Measurements from ENCODE around the gene PTH1R. TPM values are rescaled to one million over a fixed set of nuclear protein-coding genes. Genes with fewer than 3 reads are reported as not detected.

The PTH1R gene
- total and polyA plus RNA-seq, 4 donors = 11.2 to 29.7 (median 19.9) TPM

- no peaks in the 10 kb centered on the region for H3K27me3 ChIP-seq (ENCODE audit: control insufficient read depth in 3 of 3, insufficient read depth in 3 of 3, low read length in 2 of 3)
- no peak overlapping the region for H3K27ac ChIP-seq (ENCODE audit: low read depth in 1 of 2, low read length in 1 of 2)
- no peaks in the 10 kb centered on the region for H3K36me3 ChIP-seq (ENCODE audit: control insufficient read depth in 4 of 4, insufficient read depth in 4 of 4, low read length in 4 of 4)
- no peaks in the 10 kb centered on the region for H3K9me3 ChIP-seq (ENCODE audit: control insufficient read depth in 4 of 4, insufficient read depth in 3 of 4, low read length in 3 of 4)
- DNase-seq (no peak), ATAC-seq (ENCODE audit: insufficient read depth, low FRiP score) (no peak)
- H3K4me3 ChIP-seq = no peak overlapping the region
- TF ChIP-seq, protein P1, sequence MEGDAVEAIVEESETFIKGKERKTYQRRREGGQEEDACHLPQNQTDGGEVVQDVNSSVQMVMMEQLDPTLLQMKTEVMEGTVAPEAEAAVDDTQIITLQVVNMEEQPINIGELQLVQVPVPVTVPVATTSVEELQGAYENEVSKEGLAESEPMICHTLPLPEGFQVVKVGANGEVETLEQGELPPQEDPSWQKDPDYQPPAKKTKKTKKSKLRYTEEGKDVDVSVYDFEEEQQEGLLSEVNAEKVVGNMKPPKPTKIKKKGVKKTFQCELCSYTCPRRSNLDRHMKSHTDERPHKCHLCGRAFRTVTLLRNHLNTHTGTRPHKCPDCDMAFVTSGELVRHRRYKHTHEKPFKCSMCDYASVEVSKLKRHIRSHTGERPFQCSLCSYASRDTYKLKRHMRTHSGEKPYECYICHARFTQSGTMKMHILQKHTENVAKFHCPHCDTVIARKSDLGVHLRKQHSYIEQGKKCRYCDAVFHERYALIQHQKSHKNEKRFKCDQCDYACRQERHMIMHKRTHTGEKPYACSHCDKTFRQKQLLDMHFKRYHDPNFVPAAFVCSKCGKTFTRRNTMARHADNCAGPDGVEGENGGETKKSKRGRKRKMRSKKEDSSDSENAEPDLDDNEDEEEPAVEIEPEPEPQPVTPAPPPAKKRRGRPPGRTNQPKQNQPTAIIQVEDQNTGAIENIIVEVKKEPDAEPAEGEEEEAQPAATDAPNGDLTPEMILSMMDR (IDR thresholded peaks at IDR 0.05; ENCODE audit: control extremely low read depth, extremely low read depth) = no peak
- no peak overlapping the region for H3K9ac ChIP-seq (ENCODE audit: insufficient read depth in 1 of 2, low read length in 2 of 2)
- H3K4me1 ChIP-seq (ENCODE audit: control insufficient read depth in 5 of 5, insufficient read depth in 5 of 5, low read length in 5 of 5) = peaks cover 10 to 80% (median 34%) of the 10 kb centered on the region in 5 donors
- 68 to 74% methylated on average over 10 of the region's 10 CpGs for WGBS, 2 donors
Measured at GRCh38 chr3:46871222-46871621, 6.3 kb upstream of the PTH1R start.

GRCh38 chr3:46873521-46873920 is 4.0 kb upstream of the PTH1R start:
- ATAC-seq (ENCODE audit: insufficient read depth, low FRiP score) = no peak
- Histone ChIP-seq H3K4me1 (ENCODE audit: control insufficient read depth in 5 of 5, insufficient read depth in 5 of 5, low read length in 5 of 5) (peaks cover 4 to 65% (median 24%) of the 10 kb centered on the region in 5 donors), H3K36me3 (ENCODE audit: control insufficient read depth in 4 of 4, insufficient read depth in 4 of 4, low read length in 4 of 4) (no peaks in the 10 kb centered on the region), H3K9me3 (ENCODE audit: control insufficient read depth in 4 of 4, insufficient read depth in 3 of 4, low read length in 3 of 4) (no peaks in the 10 kb centered on the region), H3K4me3 (no peak overlapping the region), H3K27me3 (ENCODE audit: control insufficient read depth in 3 of 3, insufficient read depth in 3 of 3, low read length in 2 of 3) (no peaks in the 10 kb centered on the region), H3K9ac (ENCODE audit: insufficient read depth in 1 of 2, low read length in 2 of 2) (no peak overlapping the region), H3K27ac (ENCODE audit: low read depth in 1 of 2, low read length in 1 of 2) (peak overlapping the region in 1 of 2 donors; percentile 6)
- TF ChIP-seq, protein P1 (IDR thresholded peaks at IDR 0.05; ENCODE audit: control extremely low read depth, extremely low read depth) = no peak
- 43 to 63% methylated on average over 5 of the region's 5 CpGs for WGBS, 2 donors
- DNase-seq = no peak

- TF ChIP-seq, protein P1 (IDR thresholded peaks at IDR 0.05; ENCODE audit: control extremely low read depth, extremely low read depth) = no peak
- Histone ChIP-seq H3K27me3 (ENCODE audit: control insufficient read depth in 3 of 3, insufficient read depth in 3 of 3, low read length in 2 of 3) (no peaks in the 10 kb centered on the region), H3K4me1 (ENCODE audit: control insufficient read depth in 5 of 5, insufficient read depth in 5 of 5, low read length in 5 of 5) (peaks cover 4 to 65% (median 21%) of the 10 kb centered on the region in 5 donors), H3K4me3 (no peak overlapping the region), H3K9me3 (ENCODE audit: control insufficient read depth in 4 of 4, insufficient read depth in 3 of 4, low read length in 3 of 4) (no peaks in the 10 kb centered on the region), H3K27ac (ENCODE audit: low read depth in 1 of 2, low read length in 1 of 2) (no peak overlapping the region), H3K9ac (ENCODE audit: insufficient read depth in 1 of 2, low read length in 2 of 2) (no peak overlapping the region), H3K36me3 (ENCODE audit: control insufficient read depth in 4 of 4, insufficient read depth in 4 of 4, low read length in 4 of 4) (no peaks in the 10 kb centered on the region)
- 9 to 29% methylated on average over 18 of the region's 18 CpGs for WGBS, 2 donors
- DNase-seq = peak; percentile 82 to 93 (median 85)
- ATAC-seq (ENCODE audit: insufficient read depth, low FRiP score) = no peak
Measured at GRCh38 chr3:46874430-46874829, 3.1 kb upstream of the PTH1R start.

DNA sequence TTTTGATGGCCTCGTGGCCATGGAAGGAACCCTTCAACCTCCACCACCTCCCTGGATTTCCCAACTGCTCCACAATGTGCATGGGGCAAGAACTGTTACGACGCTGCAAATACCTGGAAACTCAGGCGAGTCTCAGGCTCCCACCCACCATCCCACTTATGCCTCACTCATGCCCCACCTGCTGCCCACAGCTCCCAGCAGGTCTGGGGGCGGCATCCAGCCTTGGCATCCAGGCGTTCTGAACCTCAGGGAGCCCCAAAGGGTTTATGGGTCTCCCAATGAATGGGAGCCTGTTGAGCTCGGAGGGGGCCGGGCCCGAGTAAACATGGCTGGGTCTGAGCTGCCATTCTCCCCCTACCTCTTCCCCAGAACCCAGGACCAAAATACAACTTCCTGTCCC is 2.0 kb upstream of the PTH1R start:
- Histone ChIP-seq H3K27me3 (ENCODE audit: control insufficient read depth in 3 of 3, insufficient read depth in 3 of 3, low read length in 2 of 3) (no peaks in the 10 kb centered on the region), H3K9ac (ENCODE audit: insufficient read depth in 1 of 2, low read length in 2 of 2) (no peak overlapping the region), H3K36me3 (ENCODE audit: control insufficient read depth in 4 of 4, insufficient read depth in 4 of 4, low read length in 4 of 4) (no peaks in the 10 kb centered on the region), H3K4me1 (ENCODE audit: control insufficient read depth in 5 of 5, insufficient read depth in 5 of 5, low read length in 5 of 5) (peaks cover 4 to 68% (median 27%) of the 10 kb centered on the region in 5 donors), H3K9me3 (ENCODE audit: control insufficient read depth in 4 of 4, insufficient read depth in 3 of 4, low read length in 3 of 4) (no peaks in the 10 kb centered on the region), H3K4me3 (no peak overlapping the region), H3K27ac (ENCODE audit: low read depth in 1 of 2, low read length in 1 of 2) (no peak overlapping the region)
- WGBS, 2 donors = 85 to 91% methylated on average over 9 of the region's 9 CpGs
- TF ChIP-seq, protein P1 (IDR thresholded peaks at IDR 0.05; ENCODE audit: control extremely low read depth, extremely low read depth) = no peak
- ATAC-seq (ENCODE audit: insufficient read depth, low FRiP score) (no peak), DNase-seq (no peak)
